T-helper 1 cell treated with Interleukin-12 subunit alpha and Interleukin-12 subunit beta and Interleukin-4 antibody, amounts not matched to agents 30 ng/mL and 1 ng/mL, for 36 hours (primary cell): ENCODE measurements around the gene SLC7A11. TPM values are rescaled to one million over a fixed set of nuclear protein-coding genes. Genes with fewer than 3 reads are reported as not detected.

Experiments used
- intact Hi-C: fragments of 100-400 bp; cut with micrococcal nuclease; formaldehyde crosslinking; loops from one replicate; pipeline ENCODE4 v1.15.1; 2024
- total RNA-seq: library from RNA; stranded (reverse); gene quantifications from 2 replicates; pipeline ENCODE4 v1.2.3, GENCODE V29; 2022

The SLC7A11 gene
- total RNA-seq, 1 donor from 2014 or later, result 4.0 TPM

GRCh38 chr4:138174981-138175794, 67.0 kb downstream of the SLC7A11 start:
- intact Hi-C loops, result no loop called here

GRCh38 chr4:138164208-138164607, 77.9 kb downstream of the SLC7A11 start:
- intact Hi-C loops, result no loop called here

GRCh38 chr4:138163171-138163570, 79.0 kb downstream of the SLC7A11 start:
- intact Hi-C loops, result no loop called here

- intact Hi-C loops, result no loop called here
Observed at GRCh38 chr4:138162259-138162658, 79.9 kb downstream of the SLC7A11 start.

GRCh38 chr4:138161351-138161750, 80.8 kb downstream of the SLC7A11 start:
- intact Hi-C loops, result no loop called here

GRCh38 chr4:138158746-138159297, 83.3 kb downstream of the SLC7A11 start:
- intact Hi-C loops, result no loop called here

GRCh38 chr4:138140879-138141278, 101.3 kb downstream of the SLC7A11 start:
- intact Hi-C loops, result no loop called here

GRCh38 chr4:138138774-138139173, 103.4 kb downstream of the SLC7A11 start:
- intact Hi-C loops, result no loop called here

GRCh38 chr4:138135610-138136009, 106.5 kb downstream of the SLC7A11 start:
- intact Hi-C loops, result no loop called here

GRCh38 chr4:138118270-138118669, 123.9 kb downstream of the SLC7A11 start:
- intact Hi-C loops, result no loop called here

GRCh38 chr4:138115053-138115452, 127.1 kb downstream of the SLC7A11 start:
- intact Hi-C loops, result no loop called here

GRCh38 chr4:138114434-138114833, 127.7 kb downstream of the SLC7A11 start:
- intact Hi-C loops, result no loop called here
